GM06990 (cell line): ENCODE measurements around the gene SYT8.
A peak's percentile ranks its signal among the peaks of the same experiment; 100 is the strongest.
"Not testable (repeated sequence)": the region's sequence is repeated elsewhere in the genome, so short reads cannot be mapped to it uniquely, and the experiment has no call there.

Experiments
- DNase-seq: peaks from one replicate; pipeline ENCODE4 v3.0.0-alpha.2; 2011; ENCODE audit not compliant: insufficient read length; ENCODE audit errors: extremely low read depth
- H3K27me3 ChIP-seq: replicated peaks from 2 replicates; pipeline ENCODE4 v1.6.0; 2011; ENCODE audit warnings: low read length; ENCODE audit not compliant: control insufficient read depth, insufficient read depth
- H3K36me3 ChIP-seq: 2 replicates; pipeline ENCODE4 v1.5.1; 2011; ENCODE audit warnings: low read length; ENCODE audit not compliant: control insufficient read depth, insufficient read depth
- H3K4me3 ChIP-seq: replicated peaks from 2 replicates; pipeline ENCODE4 v1.5.1; 2011; ENCODE audit warnings: low read depth, mild to moderate bottlenecking, control low read depth, low read length
- CTCF ChIP-seq: IDR thresholded peaks from 2 replicates; pipeline ENCODE4 v1.5.1; 2011; ENCODE audit warnings: low read length, control low read depth, mild to moderate bottlenecking, inconsistent platforms; ENCODE audit not compliant: insufficient read depth, poor library complexity, severe bottlenecking

Gene SYT8

GRCh38 chr11:1807264-1807995 is 27.4 kb upstream of the SYT8 start:
- TF ChIP-seq CTCF, result peak; percentile 7
- H3K4me3 ChIP-seq, result no peak overlapping the region
- peaks cover 1% of the 10 kb centered on the region; the same call in 1 of the 2 replicates for H3K27me3 ChIP-seq
- H3K36me3 ChIP-seq, result no peaks in the 10 kb centered on the region
- DNase-seq, result no peak

GRCh38 chr11:1810761-1811160 is 24.0 kb upstream of the SYT8 start:
- H3K4me3 ChIP-seq, result no peak overlapping the region
- DNase-seq, result no peak
- no peaks in the 10 kb centered on the region; the same call in 1 of the 2 replicates for H3K27me3 ChIP-seq
- H3K36me3 ChIP-seq, result no peaks in the 10 kb centered on the region
- TF ChIP-seq CTCF, result no peak

- H3K4me3 ChIP-seq, result no peak overlapping the region
- no peak for TF ChIP-seq CTCF
- no peaks in the 10 kb centered on the region for H3K36me3 ChIP-seq
- no peaks in the 10 kb centered on the region; the same call in 1 of the 2 replicates for H3K27me3 ChIP-seq
- no peak for DNase-seq
Observed at GRCh38 chr11:1812274-1812673, 22.5 kb upstream of the SYT8 start.

- H3K36me3 ChIP-seq, result no peaks in the 10 kb centered on the region
- no peak for DNase-seq
- TF ChIP-seq CTCF, result no peak
- H3K27me3 ChIP-seq, result no peaks in the 10 kb centered on the region; the same call in 1 of the 2 replicates
- H3K4me3 ChIP-seq, result no peak overlapping the region
Observed at GRCh38 chr11:1812801-1813200, 22.0 kb upstream of the SYT8 start.

GRCh38 chr11:1813356-1813755 is 21.4 kb upstream of the SYT8 start:
- not testable (repeated sequence) for H3K4me3 ChIP-seq, H3K36me3 ChIP-seq, H3K27me3 ChIP-seq, DNase-seq

- DNase-seq, result no peak
- H3K27me3 ChIP-seq, result no peaks in the 10 kb centered on the region
- no peak overlapping the region for H3K4me3 ChIP-seq
- no peaks in the 10 kb centered on the region for H3K36me3 ChIP-seq
- TF ChIP-seq CTCF, result no peak
Observed at GRCh38 chr11:1814691-1815090, 20.1 kb upstream of the SYT8 start.
